GM12892 (cell line): ENCODE results near the gene TEX10.

Experiments
- POLR2A ChIP-seq: IDR thresholded peaks from 2 replicates; pipeline ENCODE4 v1.6.1; 2011; ENCODE audit warnings: low read depth, low read length, control low read depth
- POLR2AphosphoS5 ChIP-seq: IDR thresholded peaks from 2 replicates; pipeline ENCODE4 v1.6.1; 2011; ENCODE audit warnings: low read depth, low read length, control low read depth
- TAF1 ChIP-seq: IDR thresholded peaks from 2 replicates; pipeline ENCODE4 v1.6.1; 2011; ENCODE audit warnings: low read depth, mild to moderate bottlenecking, control low read depth, low read length, borderline replicate concordance

DNA sequence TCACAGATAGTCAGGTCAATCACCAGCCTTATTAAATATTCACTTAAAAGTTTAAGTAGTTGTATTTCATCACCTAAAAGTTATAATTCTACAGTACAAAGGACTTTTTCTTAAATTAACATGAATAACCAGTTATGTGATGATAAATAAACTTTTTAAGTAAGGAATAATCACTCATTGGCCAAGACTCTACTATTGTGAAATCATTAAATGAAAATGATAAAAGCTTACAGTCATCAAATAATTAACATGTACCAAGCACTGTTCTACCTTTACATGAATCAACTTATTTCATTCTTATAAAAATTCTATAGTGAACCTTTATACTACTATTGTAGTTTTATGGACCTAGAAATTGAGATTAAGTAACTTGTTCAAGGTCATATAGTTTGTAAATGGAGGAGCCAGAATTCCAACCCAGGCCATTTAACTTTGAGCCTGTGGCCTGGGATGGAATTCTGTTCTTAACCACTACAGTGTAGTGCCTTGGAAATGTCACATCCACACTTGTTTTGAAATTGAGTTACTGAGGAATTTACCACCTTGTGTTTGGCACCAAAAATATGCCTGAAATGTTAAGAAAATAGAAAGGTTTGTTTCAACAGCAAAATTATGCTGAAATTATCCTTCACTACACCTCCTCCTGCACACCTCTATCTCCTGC is 41.4 kb upstream of the TEX10 start:
- TF ChIP-seq POLR2A (no peak), POLR2AphosphoS5 (no peak), TAF1 (no peak)
